Neural cell (in vitro differentiated cells): ENCODE measurements around the gene ABCG2. TPM values are rescaled to one million over a fixed set of nuclear protein-coding genes. Genes with fewer than 3 reads are reported as not detected.

Experiments
- H2AFZ ChIP-seq: fragments of 200-600, 300-800 bp; sonication (generic), shearing (Covaris generic); 2 replicates; pipeline ENCODE4 v1.6.0; 2014; ENCODE audit warnings: low read depth, mild to moderate bottlenecking, antibody characterized with exemption, low read length, moderate library complexity
- H3F3A ChIP-seq: fragments of 200-600 bp; shearing (Covaris generic); 2 replicates; pipeline ENCODE4 v1.6.1; 2016; ENCODE audit warnings: mild to moderate bottlenecking, moderate library complexity, mixed read lengths, antibody characterized with exemption, low read length; ENCODE audit not compliant: insufficient read depth, poor library complexity, severe bottlenecking
- H3K27ac ChIP-seq: fragments of 200-600, 300-800 bp; sonication (generic), shearing (Covaris generic); 2 replicates; pipeline ENCODE4 v1.5.1; 2014; ENCODE audit warnings: mild to moderate bottlenecking, low read length, moderate library complexity
- H3K27me3 ChIP-seq: fragments of 300-800, 200-600 bp; sonication (generic), shearing (Covaris generic); 2 replicates; pipeline ENCODE4 v1.6.0; 2014; ENCODE audit warnings: mild to moderate bottlenecking, low read depth, low read length, moderate library complexity; ENCODE audit not compliant: insufficient read depth
- H3K36me3 ChIP-seq: fragments of 300-800, 200-600 bp; sonication (generic), shearing (Covaris generic); 2 replicates; pipeline ENCODE4 v1.5.1; 2014; ENCODE audit warnings: mild to moderate bottlenecking, antibody characterized with exemption, low read length, moderate library complexity; ENCODE audit not compliant: insufficient read depth
- H3K4me2 ChIP-seq: fragments of 300-800, 200-600 bp; sonication (generic), shearing (Covaris generic); 2 replicates; pipeline ENCODE4 v1.6.0; 2014; ENCODE audit warnings: mild to moderate bottlenecking, low read length
- H3K4me3 ChIP-seq: fragments of 300-800, 200-600 bp; sonication (generic), shearing (Covaris generic); 2 replicates; pipeline ENCODE4 v1.5.1; 2014; ENCODE audit warnings: mild to moderate bottlenecking, low read length, moderate library complexity
- H3K79me2 ChIP-seq: fragments of 200-600 bp; shearing (Covaris generic); replicated peaks from 2 replicates; pipeline ENCODE4 v1.6.0; 2014; ENCODE audit warnings: mild to moderate bottlenecking, low read length, moderate library complexity; ENCODE audit not compliant: insufficient read depth
- H3K9ac ChIP-seq: fragments of 300-800, 200-600 bp; sonication (generic), shearing (Covaris generic); 2 replicates; pipeline ENCODE4 v1.6.1; 2016; ENCODE audit warnings: mild to moderate bottlenecking, low read length, mixed read lengths
- H3K9me2 ChIP-seq: fragments of 200-600 bp; shearing (Covaris generic); 2 replicates; pipeline ENCODE4 v1.6.1; 2016; ENCODE audit warnings: mild to moderate bottlenecking, low read length, mixed read lengths; ENCODE audit not compliant: insufficient read depth
- H3K9me3 ChIP-seq: fragments of 200-600, 300-800 bp; sonication (generic), shearing (Covaris generic); 2 replicates; pipeline ENCODE4 v1.6.1; 2016; ENCODE audit warnings: mild to moderate bottlenecking, mixed run types, low read length, moderate library complexity, mixed read lengths
- H4K20me1 ChIP-seq: fragments of 200-600 bp; shearing (Covaris generic); 2 replicates; pipeline ENCODE4 v1.6.1; 2016; ENCODE audit warnings: mild to moderate bottlenecking, mixed run types; ENCODE audit not compliant: insufficient read depth
- EP300 ChIP-seq: fragments of 450-650 bp; conservative IDR thresholded peaks from 2 replicates; pipeline ENCODE4 v1.6.1; 2014; ENCODE audit warnings: antibody characterized with exemption, mild to moderate bottlenecking, moderate library complexity; ENCODE audit not compliant: poor library complexity, severe bottlenecking
- EZH2 ChIP-seq: fragments of 200-600, 300-800 bp; shearing (Covaris generic), sonication (generic); IDR thresholded peaks from 2 replicates; pipeline ENCODE4 v1.6.1; 2014; ENCODE audit warnings: antibody characterized with exemption, low read length, borderline replicate concordance, mild to moderate bottlenecking; ENCODE audit not compliant: insufficient read depth, poor library complexity, severe bottlenecking
- MXI1 ChIP-seq: fragments of 450-650 bp; conservative IDR thresholded peaks from 2 replicates; pipeline ENCODE4 v1.6.1; 2014; ENCODE audit warnings: antibody characterized with exemption, mild to moderate bottlenecking; ENCODE audit not compliant: poor library complexity, severe bottlenecking
- POLR2AphosphoS5 ChIP-seq: IDR thresholded peaks from 2 replicates; pipeline ENCODE4 v1.6.1; 2012
- RAD21 ChIP-seq: fragments of 450-650 bp; conservative IDR thresholded peaks from 2 replicates; pipeline ENCODE4 v1.6.1; 2014; ENCODE audit warnings: antibody characterized with exemption, mild to moderate bottlenecking, moderate library complexity
- SMC3 ChIP-seq: fragments of 450-650 bp; conservative IDR thresholded peaks from 2 replicates; pipeline ENCODE4 v1.6.1; 2014; ENCODE audit warnings: antibody characterized with exemption, mild to moderate bottlenecking, moderate library complexity; ENCODE audit not compliant: poor library complexity
- TAF1 ChIP-seq: IDR thresholded peaks from 2 replicates; pipeline ENCODE4 v1.6.1; 2012; ENCODE audit warnings: low read depth
- polyA plus RNA-seq: library from polyadenylated mRNA; depleted of rRNA; stranded (reverse); fragments of >200 nt; gene quantifications from 2 replicates; pipeline ENCODE4 v1.2.3, GENCODE V29; 2014
- TF ChIP-seq, protein P1 (sequence below): IDR thresholded peaks from 2 replicates; pipeline ENCODE4 v1.6.1; 2012; ENCODE audit warnings: borderline replicate concordance
- TF ChIP-seq, protein P2 (sequence below): fragments of 450-650 bp; IDR thresholded peaks from 2 replicates; pipeline ENCODE4 v1.5.1; 2014; ENCODE audit warnings: antibody characterized with exemption, mild to moderate bottlenecking, moderate library complexity; ENCODE audit not compliant: poor library complexity, severe bottlenecking

The ABCG2 gene
- polyA plus RNA-seq, 1 donor from 2014 or later = not detected

DNA sequence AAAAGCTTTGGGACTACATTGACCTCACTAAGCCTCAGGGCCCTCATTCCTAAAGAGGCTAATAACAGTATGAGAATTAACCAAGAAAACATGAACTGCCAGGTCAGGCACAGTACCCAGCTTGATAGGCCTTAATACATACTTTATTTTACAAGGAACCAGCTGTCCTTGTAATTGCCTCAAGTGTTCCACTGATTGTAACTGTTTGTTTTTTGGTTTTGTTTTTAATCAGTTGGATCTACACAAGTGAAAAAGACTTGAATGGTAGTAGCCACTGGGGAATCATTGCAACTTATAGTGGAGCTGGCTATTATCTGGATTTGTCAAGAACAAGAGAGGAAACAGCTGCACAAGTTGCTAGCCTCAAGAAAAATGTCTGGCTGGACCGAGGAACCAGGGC is 115.4 kb downstream of the ABCG2 start:
- Histone ChIP-seq H2AFZ (no peak overlapping the region), H3F3A (no peaks in the 10 kb centered on the region), H3K4me3 (no peak overlapping the region), H3K27me3 (no peaks in the 10 kb centered on the region), H3K9me2 (no peaks in the 10 kb centered on the region), H3K79me2 (no peaks in the 10 kb centered on the region), H3K27ac (no peak overlapping the region), H3K36me3 (peaks cover 36% of the 10 kb centered on the region), H3K9me3 (no peaks in the 10 kb centered on the region), H3K9ac (no peak overlapping the region), H4K20me1 (no peaks in the 10 kb centered on the region), H3K4me2 (no peak overlapping the region)
- TF ChIP-seq MXI1 (no peak), RAD21 (no peak), EP300 (no peak), POLR2AphosphoS5 (no peak), SMC3 (no peak), TAF1 (no peak), EZH2 (no peak)
- TF ChIP-seq, protein P1, sequence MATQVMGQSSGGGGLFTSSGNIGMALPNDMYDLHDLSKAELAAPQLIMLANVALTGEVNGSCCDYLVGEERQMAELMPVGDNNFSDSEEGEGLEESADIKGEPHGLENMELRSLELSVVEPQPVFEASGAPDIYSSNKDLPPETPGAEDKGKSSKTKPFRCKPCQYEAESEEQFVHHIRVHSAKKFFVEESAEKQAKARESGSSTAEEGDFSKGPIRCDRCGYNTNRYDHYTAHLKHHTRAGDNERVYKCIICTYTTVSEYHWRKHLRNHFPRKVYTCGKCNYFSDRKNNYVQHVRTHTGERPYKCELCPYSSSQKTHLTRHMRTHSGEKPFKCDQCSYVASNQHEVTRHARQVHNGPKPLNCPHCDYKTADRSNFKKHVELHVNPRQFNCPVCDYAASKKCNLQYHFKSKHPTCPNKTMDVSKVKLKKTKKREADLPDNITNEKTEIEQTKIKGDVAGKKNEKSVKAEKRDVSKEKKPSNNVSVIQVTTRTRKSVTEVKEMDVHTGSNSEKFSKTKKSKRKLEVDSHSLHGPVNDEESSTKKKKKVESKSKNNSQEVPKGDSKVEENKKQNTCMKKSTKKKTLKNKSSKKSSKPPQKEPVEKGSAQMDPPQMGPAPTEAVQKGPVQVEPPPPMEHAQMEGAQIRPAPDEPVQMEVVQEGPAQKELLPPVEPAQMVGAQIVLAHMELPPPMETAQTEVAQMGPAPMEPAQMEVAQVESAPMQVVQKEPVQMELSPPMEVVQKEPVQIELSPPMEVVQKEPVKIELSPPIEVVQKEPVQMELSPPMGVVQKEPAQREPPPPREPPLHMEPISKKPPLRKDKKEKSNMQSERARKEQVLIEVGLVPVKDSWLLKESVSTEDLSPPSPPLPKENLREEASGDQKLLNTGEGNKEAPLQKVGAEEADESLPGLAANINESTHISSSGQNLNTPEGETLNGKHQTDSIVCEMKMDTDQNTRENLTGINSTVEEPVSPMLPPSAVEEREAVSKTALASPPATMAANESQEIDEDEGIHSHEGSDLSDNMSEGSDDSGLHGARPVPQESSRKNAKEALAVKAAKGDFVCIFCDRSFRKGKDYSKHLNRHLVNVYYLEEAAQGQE = no peak
- TF ChIP-seq, protein P2, sequence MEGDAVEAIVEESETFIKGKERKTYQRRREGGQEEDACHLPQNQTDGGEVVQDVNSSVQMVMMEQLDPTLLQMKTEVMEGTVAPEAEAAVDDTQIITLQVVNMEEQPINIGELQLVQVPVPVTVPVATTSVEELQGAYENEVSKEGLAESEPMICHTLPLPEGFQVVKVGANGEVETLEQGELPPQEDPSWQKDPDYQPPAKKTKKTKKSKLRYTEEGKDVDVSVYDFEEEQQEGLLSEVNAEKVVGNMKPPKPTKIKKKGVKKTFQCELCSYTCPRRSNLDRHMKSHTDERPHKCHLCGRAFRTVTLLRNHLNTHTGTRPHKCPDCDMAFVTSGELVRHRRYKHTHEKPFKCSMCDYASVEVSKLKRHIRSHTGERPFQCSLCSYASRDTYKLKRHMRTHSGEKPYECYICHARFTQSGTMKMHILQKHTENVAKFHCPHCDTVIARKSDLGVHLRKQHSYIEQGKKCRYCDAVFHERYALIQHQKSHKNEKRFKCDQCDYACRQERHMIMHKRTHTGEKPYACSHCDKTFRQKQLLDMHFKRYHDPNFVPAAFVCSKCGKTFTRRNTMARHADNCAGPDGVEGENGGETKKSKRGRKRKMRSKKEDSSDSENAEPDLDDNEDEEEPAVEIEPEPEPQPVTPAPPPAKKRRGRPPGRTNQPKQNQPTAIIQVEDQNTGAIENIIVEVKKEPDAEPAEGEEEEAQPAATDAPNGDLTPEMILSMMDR = no peak

- H3K9me3 ChIP-seq = no peaks in the 10 kb centered on the region
- no peak overlapping the region for H3K4me3 ChIP-seq
- TF ChIP-seq, protein P1 = no peak
- TF ChIP-seq MXI1 = no peak
- no peak for TF ChIP-seq RAD21
- TF ChIP-seq TAF1 = no peak
- TF ChIP-seq, protein P2 = no peak
- no peak for TF ChIP-seq EP300
- no peak for TF ChIP-seq EZH2
- TF ChIP-seq POLR2AphosphoS5 = no peak
- TF ChIP-seq SMC3 = no peak
- H2AFZ ChIP-seq = no peak overlapping the region
- H3F3A ChIP-seq = no peaks in the 10 kb centered on the region
- no peak overlapping the region for H3K9ac ChIP-seq
- H3K36me3 ChIP-seq = peaks cover 36% of the 10 kb centered on the region
- no peak overlapping the region for H3K4me2 ChIP-seq
- no peaks in the 10 kb centered on the region for H3K9me2 ChIP-seq
- H3K27me3 ChIP-seq = no peaks in the 10 kb centered on the region
- no peak overlapping the region for H3K27ac ChIP-seq
- H4K20me1 ChIP-seq = no peaks in the 10 kb centered on the region
- no peaks in the 10 kb centered on the region for H3K79me2 ChIP-seq
These were observed 116.8 kb downstream of the ABCG2 start for GRCh38 chr4:88041626-88042025.
